TTC549 (cell line): ENCODE results near the gene FKBP8.

Source experiments
- FAIRE-seq: peaks from 2 replicates; lab custom pipeline; 2012; peaks lifted over from hg19 to GRCh38; lab: Jason Lieb, UNC

The FKBP8 gene

DNA sequence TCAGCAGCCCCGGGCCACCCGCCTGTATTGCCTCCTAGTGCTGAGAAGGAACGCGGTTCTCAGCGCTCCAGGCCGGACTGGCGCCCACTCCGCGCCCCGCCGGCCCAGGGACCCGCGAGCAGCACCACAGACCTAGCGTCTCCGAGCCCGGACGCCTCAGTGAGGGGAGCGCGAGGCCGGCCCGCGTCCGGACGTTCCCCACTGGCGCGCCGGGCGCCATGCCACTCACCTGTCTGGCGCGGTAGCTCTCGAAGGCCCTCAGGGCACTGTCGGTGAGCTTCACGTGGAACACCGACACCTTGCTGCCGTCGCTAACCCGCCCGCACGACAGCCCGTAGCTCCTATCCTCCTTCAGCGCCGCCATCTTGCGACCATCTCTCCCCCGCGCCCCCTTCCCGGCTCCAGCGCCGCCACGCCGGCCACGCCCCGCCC lies 21.7 kb downstream of the FKBP8 start, which contains the start of gene ELL:
ELL (minus strand) TSS at position 379 of the 432 bp plus-strand sequence; CDS start at position 364, 15 bp downstream.
- no peak for FAIRE-seq

DNA sequence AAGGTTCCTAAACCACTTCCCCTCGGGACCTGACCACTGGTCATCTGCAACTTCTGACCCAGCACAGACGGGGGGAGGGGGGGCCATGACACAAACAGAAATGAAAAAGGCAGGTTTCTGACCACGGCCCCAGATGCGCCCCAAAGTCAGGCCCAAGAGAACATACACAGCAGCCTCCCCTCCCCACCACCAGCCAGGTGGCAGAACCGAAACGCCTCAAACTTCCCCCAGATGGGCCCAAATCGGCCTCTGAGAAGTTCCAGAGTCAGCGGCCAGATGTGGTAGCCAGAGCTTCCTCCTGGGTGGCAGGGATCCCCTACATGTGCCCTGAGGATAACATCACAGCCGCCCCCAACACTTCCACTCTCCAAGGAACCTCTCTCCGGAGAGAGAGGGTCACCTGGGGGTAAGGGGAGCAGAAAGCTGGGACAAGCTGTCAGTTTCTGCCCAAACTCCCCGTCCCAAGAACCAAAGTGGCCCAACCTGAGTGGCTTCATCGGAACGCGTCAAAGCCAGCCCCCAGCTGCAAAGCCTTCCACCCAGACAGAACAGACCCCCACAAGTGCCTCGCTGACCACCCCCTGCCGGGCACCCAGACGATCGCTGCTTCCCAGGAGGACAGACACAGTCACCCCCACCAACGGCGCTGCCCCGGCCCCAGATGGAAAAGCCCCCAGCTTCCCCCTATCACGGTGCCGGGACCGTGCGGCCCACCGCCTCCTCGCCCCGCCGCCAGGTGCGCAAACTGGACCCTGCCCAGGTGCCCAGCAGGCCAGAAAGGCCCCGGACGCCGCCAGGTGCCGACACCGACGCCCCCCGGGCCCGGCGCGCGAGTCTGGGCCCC lies 22.3 kb downstream of the FKBP8 start:
- FAIRE-seq, result no peak

DNA sequence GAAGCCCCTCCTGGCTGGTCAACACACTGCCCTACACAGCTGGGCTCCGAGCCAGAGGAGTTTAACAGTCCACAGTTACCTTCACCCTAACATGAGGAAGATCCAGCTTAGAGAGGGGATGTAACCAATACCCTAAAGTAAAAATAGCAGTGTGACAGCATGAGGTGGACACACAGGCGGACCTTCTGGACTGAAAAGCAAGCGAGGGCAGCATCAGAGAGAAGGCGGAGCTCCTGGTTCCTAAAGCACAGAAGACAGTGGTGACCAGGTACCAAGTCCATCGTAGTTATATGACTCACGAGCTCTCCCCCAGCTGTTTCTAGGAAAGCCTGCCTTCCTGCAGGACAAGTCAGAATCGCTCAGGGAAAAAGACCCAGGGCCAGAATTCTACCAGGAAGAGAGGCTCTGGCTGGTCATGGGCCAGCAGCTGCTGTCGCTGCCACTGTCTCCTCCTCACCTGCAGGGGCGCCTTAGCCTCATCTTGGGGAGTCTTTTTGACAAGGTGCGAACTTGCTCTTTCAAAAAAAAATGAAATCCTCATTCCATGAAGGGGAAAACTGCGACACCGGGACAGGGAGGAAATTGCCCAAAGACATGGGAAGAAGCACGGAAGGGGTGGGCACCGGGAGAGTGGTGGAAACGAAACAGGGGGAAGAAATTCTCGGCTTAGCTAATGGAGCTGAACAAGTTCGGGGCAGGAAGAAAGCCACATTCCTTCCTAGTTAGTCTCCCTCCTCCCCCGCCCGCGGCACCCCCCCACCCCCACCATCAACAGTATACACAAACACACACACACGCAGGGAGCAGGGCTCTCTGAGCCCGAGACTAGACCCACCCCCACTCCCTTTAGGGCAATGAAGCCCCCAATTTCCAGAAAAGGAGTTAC lies 23.2 kb downstream of the FKBP8 start:
- FAIRE-seq, result no peak

GRCh38 chr19:18518639-18519038 lies 24.7 kb downstream of the FKBP8 start:
- FAIRE-seq, result no peak

- FAIRE-seq, result no peak
These were observed 25.8 kb downstream of the FKBP8 start for GRCh38 chr19:18517606-18518005.

DNA sequence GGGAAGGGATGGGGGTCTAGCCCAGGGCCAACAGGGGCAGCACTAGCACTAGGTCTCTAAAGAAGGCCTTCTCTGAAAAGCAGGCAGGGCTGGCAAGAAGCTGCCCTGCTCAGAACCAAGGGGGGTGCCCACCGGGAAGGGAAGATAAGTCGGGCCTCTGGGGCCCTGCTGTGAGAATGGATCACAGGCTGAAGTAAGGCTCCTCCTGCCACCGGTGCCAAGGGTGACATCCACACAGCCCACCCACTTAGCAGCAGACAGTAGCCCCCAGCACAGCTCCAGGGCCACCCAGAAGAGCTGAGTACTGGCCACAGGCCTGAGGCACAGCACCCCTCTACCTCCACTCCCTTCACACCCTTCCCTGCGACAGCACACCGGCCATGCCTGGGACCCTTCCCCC lies 27.4 kb downstream of the FKBP8 start:
- no peak for FAIRE-seq

DNA sequence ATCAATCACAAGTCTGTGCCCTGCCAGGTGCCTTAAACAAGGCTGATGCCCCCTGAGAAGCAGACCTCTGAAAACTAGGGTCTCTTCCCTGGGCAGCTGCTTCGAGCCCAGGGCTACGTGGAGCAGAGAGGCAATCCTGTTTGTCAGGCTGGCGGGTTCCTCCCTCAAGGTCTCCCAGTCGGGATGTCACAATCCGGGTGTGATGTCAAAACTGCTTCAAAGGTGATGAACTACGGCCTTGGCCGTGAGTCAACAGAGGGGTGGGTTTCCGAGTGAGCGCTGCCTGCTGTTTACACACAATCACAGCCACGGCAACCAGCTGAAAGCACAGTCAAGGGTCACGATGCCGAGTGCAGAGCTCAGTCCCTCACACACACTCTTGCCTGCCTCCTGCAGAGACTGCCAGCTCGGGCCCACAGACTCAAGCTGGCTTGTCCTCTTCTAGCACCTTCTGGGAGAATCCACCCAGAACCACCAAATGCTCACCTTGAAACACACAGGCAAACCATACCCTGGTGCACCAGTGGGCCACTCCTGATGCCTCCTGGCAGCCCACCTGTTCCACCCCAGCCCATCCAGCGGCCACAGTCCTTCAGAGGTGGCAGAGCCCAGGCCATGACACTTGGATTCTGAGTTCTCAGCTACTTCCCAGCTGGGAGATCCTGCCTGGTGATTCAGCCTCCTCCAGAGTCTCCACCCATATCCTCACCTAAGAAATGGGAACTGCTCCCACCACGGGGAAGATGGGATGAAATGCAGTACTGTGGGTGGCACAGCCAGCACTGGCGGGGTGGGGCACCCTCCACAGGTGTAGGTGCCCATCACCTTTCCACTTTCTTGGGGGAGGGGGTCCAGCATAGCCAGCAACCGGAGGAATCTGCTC lies 28.3 kb downstream of the FKBP8 start:
- no peak for FAIRE-seq

GRCh38 chr19:18513868-18514267 lies 29.5 kb downstream of the FKBP8 start:
- no peak for FAIRE-seq

DNA sequence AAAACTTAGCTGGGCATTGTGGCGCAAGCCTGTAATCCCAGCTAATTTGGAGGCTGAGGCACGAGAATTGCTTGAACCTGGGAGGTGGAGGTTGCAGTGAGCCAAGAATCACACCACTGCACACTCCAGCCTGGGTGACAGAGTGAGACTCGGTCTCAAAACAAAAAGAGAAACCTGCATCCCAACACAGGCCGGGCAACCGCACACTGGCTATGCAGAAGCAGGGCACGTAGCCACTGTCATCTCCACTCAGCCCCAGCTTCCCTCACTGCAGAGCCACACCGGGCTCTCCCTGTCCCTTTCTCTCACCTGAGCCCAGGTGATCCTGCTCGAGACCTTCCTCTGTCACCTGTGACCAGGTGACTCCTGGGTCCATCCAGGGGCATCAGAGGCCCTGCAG lies 33.2 kb downstream of the FKBP8 start:
- FAIRE-seq, result no peak

GRCh38 chr19:18508585-18508984 lies 34.8 kb downstream of the FKBP8 start:
- FAIRE-seq, result no peak

GRCh38 chr19:18507727-18508440 lies 35.5 kb downstream of the FKBP8 start:
- FAIRE-seq, result no peak

- no peak for FAIRE-seq
These were observed 36.2 kb downstream of the FKBP8 start for GRCh38 chr19:18507021-18507726.

- FAIRE-seq, result no peak
These were observed 37.1 kb downstream of the FKBP8 start for GRCh38 chr19:18506101-18506930.

DNA sequence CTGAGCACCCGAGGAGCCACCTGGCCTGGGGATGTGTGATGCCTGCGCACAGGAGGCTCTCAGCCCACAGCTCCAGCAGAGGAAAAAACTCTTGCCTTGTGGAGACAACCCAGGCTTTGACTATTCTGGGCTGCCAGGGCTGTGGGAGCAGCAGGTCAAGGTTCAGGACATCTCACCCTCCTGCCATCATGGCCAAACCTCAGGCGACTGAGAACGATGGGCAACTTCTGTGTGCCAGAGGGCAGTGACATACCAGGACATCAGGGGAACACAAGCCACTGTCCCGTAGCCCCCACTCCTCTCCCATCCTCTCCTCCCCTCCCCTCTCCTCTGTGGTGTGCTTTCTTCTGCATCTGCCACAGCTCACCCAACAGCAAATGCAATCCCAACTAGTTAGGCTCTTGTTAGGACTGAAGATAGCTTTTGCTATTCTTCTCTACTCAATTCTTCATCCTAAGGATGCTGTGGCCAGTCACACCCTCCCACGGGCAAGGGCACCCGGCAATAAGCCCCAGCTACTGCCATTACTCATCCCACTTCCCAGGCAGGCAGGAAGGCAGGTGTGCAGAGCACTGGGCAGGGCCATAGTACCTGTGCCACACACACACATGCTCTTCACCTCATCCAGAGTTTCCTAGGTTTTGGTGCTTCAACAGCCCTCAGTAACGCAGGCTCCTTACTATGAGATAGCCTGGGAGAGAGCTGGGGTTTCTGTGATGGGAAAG lies 38.3 kb downstream of the FKBP8 start:
- FAIRE-seq, result no peak

GRCh38 chr19:18503971-18504885 lies 39.1 kb downstream of the FKBP8 start:
- no peak for FAIRE-seq

GRCh38 chr19:18503337-18503970 lies 39.9 kb downstream of the FKBP8 start:
- no peak for FAIRE-seq

DNA sequence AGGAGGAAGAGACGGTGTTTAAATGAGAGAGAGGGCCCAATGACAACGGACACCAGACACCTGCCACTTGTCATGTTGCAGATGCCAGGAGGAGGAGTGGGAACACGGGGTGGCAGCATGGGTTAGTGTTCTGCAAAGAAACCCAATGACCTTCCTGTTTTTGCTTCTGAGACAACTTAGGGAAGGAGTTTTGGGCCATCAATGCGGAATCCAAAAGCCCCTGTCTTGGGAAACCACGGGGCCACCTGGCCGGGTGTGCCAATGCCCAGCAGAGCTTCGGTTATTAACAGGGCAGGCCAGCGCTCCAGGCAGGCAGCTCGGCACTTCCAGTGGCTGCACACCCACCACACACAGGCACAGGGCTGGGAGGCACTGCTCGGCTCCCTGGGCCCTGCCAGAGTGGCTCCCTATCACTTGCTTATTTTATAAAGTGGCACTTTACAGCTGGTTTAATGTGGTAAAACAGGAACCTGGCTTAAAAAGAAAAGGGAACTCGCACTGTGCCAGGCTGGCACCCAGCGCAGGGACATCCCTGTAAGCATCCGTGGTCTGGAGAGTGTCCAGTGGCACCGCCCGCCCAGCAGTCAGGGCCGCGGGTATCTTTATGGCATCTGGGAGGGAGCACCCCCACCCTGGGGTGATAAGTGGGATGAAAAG lies 40.6 kb downstream of the FKBP8 start:
- no peak for FAIRE-seq
